ENCODE data around the gene C15orf39. TPM values are rescaled to one million over a fixed set of nuclear protein-coding genes. Genes with fewer than 3 reads are reported as not detected.

Gene C15orf39
- total and polyA plus RNA-seq, 2 of the 13 experiments (the other 11 are each of a cell fraction or from before 2014, with no cell fraction given) = 6.2 to 13.5 TPM

- TF ChIP-seq ZNF512B (CRISPR knock-in tag; IDR thresholded peaks at IDR 0.05; ENCODE audit: borderline replicate concordance) = no peak
- no peak for TF ChIP-seq MTA3 (CRISPR knock-in tag; IDR thresholded peaks at IDR 0.05)
- TF ChIP-seq ZNF431 (CRISPR knock-in tag; IDR thresholded peaks at IDR 0.05; ENCODE audit: borderline replicate concordance, low read depth) = no peak
- TF ChIP-seq ZFAT (CRISPR knock-in tag; conservative IDR thresholded peaks at IDR 0.05) = no peak
- TF ChIP-seq POGK (CRISPR knock-in tag; conservative IDR thresholded peaks at IDR 0.05) = no peak
- no peak for TF ChIP-seq E2F2 (CRISPR knock-in tag; IDR thresholded peaks at IDR 0.05; ENCODE audit: borderline replicate concordance)
- TF ChIP-seq ZNF543 (CRISPR knock-in tag; IDR thresholded peaks at IDR 0.05) = no peak
- no peak for TF ChIP-seq SNAPC4 (CRISPR knock-in tag; IDR thresholded peaks at IDR 0.05)
- TF ChIP-seq NR2F1 (CRISPR knock-in tag; IDR thresholded peaks at IDR 0.05) = no peak
- no peak for TF ChIP-seq TFDP2 (CRISPR knock-in tag; IDR thresholded peaks at IDR 0.05)
- TF ChIP-seq ZNF577 (CRISPR knock-in tag; IDR thresholded peaks at IDR 0.05; ENCODE audit: borderline replicate concordance, low read depth) = no peak
- no peak for TF ChIP-seq ZNF547 (CRISPR knock-in tag; IDR thresholded peaks at IDR 0.05)
- TF ChIP-seq RAD21 (CRISPR knock-in tag; IDR thresholded peaks at IDR 0.05) = no peak
- no peak for TF ChIP-seq ZNF225 (CRISPR knock-in tag; IDR thresholded peaks at IDR 0.05)
- no peak for TF ChIP-seq RBM39 (IDR thresholded peaks at IDR 0.05; ENCODE audit: low read depth, low read length, poor library complexity, severe bottlenecking)
Observed at GRCh38 chr15:75215107-75216004, 13.7 kb downstream of the C15orf39 start (continued).

All from HepG2 (cell line).